ENCODE data around the gene AGR3. TPM values are rescaled to one million over a fixed set of nuclear protein-coding genes. Genes with fewer than 3 reads are reported as not detected.
A peak's percentile ranks its signal among the peaks of the same experiment; 100 is the strongest.

Gene AGR3
- total RNA-seq, 1 donor from 2014 or later, result not detected

DNA sequence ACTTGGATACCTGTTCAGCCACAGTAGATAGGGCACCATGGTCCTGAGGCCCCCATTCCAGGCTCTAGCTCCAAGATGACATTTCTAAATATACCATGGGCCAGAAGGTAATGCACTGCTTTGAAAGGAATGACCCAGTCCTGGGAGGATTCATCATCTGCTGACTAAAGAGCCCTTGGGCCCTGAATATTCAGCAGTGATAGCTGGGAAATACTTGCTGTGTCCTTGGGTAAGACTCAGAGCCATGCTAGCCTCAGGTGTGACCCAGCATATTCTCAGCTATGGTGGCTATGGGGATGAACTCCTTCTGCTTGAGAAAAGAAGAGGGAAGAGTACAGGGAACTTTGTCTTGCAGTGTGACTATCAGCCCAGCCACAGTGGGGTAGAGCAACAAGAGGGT, 55.7 kb downstream of the AGR3 start:
- Mint-ChIP-seq H3K9me3 (ENCODE audit: unreplicated experiment) (peaks cover 22% of the 10 kb centered on the region), H3K27me3 (ENCODE audit: unreplicated experiment) (no peaks in the 10 kb centered on the region), H3K36me3 (ENCODE audit: unreplicated experiment) (no peaks in the 10 kb centered on the region), H3K4me3 (ENCODE audit: unreplicated experiment) (no peak overlapping the region), H3K27ac (ENCODE audit: unreplicated experiment) (no peak overlapping the region), H3K4me1 (ENCODE audit: unreplicated experiment) (no peaks in the 10 kb centered on the region)
- DNase-seq (ENCODE audit: extremely low spot score, unreplicated experiment), result no peak
- TF ChIP-seq, protein P1, sequence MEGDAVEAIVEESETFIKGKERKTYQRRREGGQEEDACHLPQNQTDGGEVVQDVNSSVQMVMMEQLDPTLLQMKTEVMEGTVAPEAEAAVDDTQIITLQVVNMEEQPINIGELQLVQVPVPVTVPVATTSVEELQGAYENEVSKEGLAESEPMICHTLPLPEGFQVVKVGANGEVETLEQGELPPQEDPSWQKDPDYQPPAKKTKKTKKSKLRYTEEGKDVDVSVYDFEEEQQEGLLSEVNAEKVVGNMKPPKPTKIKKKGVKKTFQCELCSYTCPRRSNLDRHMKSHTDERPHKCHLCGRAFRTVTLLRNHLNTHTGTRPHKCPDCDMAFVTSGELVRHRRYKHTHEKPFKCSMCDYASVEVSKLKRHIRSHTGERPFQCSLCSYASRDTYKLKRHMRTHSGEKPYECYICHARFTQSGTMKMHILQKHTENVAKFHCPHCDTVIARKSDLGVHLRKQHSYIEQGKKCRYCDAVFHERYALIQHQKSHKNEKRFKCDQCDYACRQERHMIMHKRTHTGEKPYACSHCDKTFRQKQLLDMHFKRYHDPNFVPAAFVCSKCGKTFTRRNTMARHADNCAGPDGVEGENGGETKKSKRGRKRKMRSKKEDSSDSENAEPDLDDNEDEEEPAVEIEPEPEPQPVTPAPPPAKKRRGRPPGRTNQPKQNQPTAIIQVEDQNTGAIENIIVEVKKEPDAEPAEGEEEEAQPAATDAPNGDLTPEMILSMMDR (IDR thresholded peaks at IDR 0.05), result no peak

- H3K36me3 Mint-ChIP-seq (ENCODE audit: unreplicated experiment), result no peaks in the 10 kb centered on the region
- H3K4me3 Mint-ChIP-seq (ENCODE audit: unreplicated experiment), result no peak overlapping the region
- DNase-seq (ENCODE audit: extremely low spot score, unreplicated experiment), result no peak
Observed at GRCh38 chr7:16822029-16822428, 59.8 kb downstream of the AGR3 start.

DNA sequence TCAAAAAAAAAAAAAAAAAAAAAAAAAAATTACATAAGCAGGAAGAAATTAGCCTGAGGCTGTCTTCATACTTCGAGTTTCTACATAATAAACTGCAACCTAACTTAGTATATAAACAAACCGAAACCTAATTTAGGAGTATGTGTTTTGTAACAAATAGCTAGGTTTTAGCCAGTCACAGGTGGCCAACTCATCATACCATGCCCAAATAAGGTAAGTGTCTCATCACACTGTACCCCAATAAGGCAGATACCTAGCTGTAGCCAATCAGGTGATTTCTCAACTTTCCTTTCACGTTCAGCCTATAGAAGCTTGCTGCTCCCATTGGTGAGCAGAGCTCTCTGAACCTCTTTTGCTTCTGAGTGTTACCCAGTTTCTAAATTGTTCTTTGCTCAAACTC, 63.1 kb downstream of the AGR3 start:
- TF ChIP-seq, protein P1 (IDR thresholded peaks at IDR 0.05), result no peak
- DNase-seq (ENCODE audit: extremely low spot score, unreplicated experiment), result no peak
- Mint-ChIP-seq H3K27ac (ENCODE audit: unreplicated experiment) (no peak overlapping the region), H3K9me3 (ENCODE audit: unreplicated experiment) (no peaks in the 10 kb centered on the region), H3K36me3 (ENCODE audit: unreplicated experiment) (no peaks in the 10 kb centered on the region), H3K4me1 (ENCODE audit: unreplicated experiment) (peaks cover 28% of the 10 kb centered on the region), H3K27me3 (ENCODE audit: unreplicated experiment) (no peaks in the 10 kb centered on the region), H3K4me3 (ENCODE audit: unreplicated experiment) (no peak overlapping the region)

More at GRCh38 chr7:16822029-16822428, 59.8 kb downstream of the AGR3 start:
- H3K4me1 Mint-ChIP-seq (ENCODE audit: unreplicated experiment), result peaks cover 10% of the 10 kb centered on the region
- TF ChIP-seq, protein P1 (IDR thresholded peaks at IDR 0.05), result no peak
- H3K27me3 Mint-ChIP-seq (ENCODE audit: unreplicated experiment), result no peaks in the 10 kb centered on the region
- no peak overlapping the region for H3K27ac Mint-ChIP-seq (ENCODE audit: unreplicated experiment)
- H3K9me3 Mint-ChIP-seq (ENCODE audit: unreplicated experiment), result no peaks in the 10 kb centered on the region

GRCh38 chr7:16817536-16817935, 64.2 kb downstream of the AGR3 start:
- DNase-seq (ENCODE audit: extremely low spot score, unreplicated experiment), result no peak
- peak overlapping the region; percentile 31 for H3K27ac Mint-ChIP-seq (ENCODE audit: unreplicated experiment)

GRCh38 chr7:16816824-16817223, 65.0 kb downstream of the AGR3 start:
- Mint-ChIP-seq H3K27me3 (ENCODE audit: unreplicated experiment) (no peaks in the 10 kb centered on the region), H3K36me3 (ENCODE audit: unreplicated experiment) (no peaks in the 10 kb centered on the region), H3K4me1 (ENCODE audit: unreplicated experiment) (peaks cover 41% of the 10 kb centered on the region), H3K9me3 (ENCODE audit: unreplicated experiment) (no peaks in the 10 kb centered on the region), H3K4me3 (ENCODE audit: unreplicated experiment) (no peak overlapping the region), H3K27ac (ENCODE audit: unreplicated experiment) (no peak overlapping the region)
- no peak for DNase-seq (ENCODE audit: extremely low spot score, unreplicated experiment)
- TF ChIP-seq, protein P1 (IDR thresholded peaks at IDR 0.05), result no peak

More at GRCh38 chr7:16817536-16817935, 64.2 kb downstream of the AGR3 start:
- peaks cover 36% of the 10 kb centered on the region for H3K4me1 Mint-ChIP-seq (ENCODE audit: unreplicated experiment)
- H3K4me3 Mint-ChIP-seq (ENCODE audit: unreplicated experiment), result no peak overlapping the region
- TF ChIP-seq, protein P1 (IDR thresholded peaks at IDR 0.05), result no peak
- no peaks in the 10 kb centered on the region for H3K36me3 Mint-ChIP-seq (ENCODE audit: unreplicated experiment)
- no peaks in the 10 kb centered on the region for H3K9me3 Mint-ChIP-seq (ENCODE audit: unreplicated experiment)
- no peaks in the 10 kb centered on the region for H3K27me3 Mint-ChIP-seq (ENCODE audit: unreplicated experiment)
